Measurements from ENCODE around the gene CNTNAP4. TPM values are rescaled to one million over a fixed set of nuclear protein-coding genes. Genes with fewer than 3 reads are reported as not detected.

CNTNAP4 gene
- polyA plus RNA-seq (2013, experiment 1 of 2; ENCODE audit: insufficient read length), result not detected
- polyA plus RNA-seq (2013, experiment 2 of 2; ENCODE audit: insufficient read length), result not detected

DNA sequence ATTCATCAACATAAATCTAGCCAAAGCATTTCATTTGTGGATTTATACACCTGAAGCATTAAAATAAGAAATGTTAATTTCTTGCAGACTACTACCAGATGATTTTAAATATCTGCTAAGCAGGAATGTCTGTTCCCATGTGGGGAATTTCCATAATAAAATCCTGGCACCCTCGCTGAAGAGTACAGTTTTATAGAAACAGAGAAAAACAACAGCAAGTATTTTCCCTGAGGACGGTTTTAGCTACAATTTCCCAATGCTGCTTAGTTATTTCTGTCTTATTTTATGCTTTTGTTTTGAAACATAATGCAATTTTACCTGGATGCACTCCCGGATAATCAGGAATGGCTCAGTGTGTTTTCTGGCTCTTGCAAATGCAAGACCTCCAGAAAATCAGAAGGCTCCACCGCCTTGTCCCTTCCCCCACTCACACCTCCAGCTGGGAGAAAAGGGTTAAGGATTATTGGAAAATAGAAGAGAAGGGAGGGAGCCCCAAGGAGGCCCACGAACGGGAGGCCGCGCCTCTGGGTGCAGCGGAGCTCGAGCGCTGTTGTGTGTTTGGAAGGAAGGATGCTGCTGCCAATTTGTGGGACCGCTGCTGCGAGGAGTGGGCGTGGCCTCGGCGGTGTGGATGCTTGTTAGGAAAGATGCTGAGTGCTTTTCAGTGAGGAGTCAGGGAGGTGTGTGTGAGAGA is at the start of gene CNTNAP4:
CNTNAP4 (plus strand) TSS at position 657 of the 694 bp plus-strand sequence. CDS start 262 bp downstream, outside the sequence.
- no peak for DNase-seq

DNA sequence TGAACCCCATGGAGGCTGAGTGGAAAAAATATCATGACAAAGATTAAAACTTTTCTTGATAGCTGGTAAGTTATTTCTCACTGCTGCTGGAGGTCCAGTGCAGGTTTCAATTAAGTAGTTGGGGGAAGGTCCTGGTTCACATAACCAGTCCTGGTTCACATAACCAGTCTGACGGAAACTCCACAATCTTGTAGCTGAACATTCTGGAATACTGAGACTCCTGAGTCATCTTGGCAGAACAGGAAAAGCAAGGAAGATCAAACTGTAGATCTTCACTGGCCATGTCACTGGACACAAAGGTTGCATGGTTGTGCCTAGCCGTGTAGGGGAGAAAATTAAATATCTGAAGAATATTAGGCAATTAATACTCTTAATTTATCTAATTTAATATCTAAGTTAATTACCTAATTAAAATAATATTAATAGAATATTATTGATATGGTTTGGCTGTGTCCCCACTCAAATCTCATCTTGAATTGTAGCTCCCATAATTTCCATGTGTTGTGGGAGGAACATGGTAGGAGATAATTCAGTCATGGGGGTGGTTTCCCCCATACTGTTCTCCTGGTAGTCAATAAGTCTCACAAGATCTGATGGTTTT is 48.6 kb upstream of the CNTNAP4 start:
- DNase-seq, result no peak

DNA sequence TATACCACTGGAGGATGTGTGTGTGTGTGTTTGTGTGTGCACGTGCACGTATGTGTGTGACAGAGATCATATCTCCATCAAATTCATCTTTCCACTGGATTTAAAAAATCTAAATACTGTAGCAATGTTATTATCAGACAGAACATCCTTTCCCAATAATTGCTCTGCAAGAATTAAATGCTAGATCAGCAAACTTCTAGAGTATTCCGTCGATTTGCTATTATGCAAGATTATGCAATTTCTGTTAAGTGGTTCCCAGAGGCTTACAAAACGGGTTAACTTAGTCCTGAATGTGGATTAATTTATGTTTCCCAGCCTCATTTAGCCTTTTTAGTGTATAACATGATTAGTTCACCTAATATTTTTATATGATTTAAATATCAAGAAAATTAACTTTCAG is 44.5 kb upstream of the CNTNAP4 start:
- DNase-seq, result no peak

DNA sequence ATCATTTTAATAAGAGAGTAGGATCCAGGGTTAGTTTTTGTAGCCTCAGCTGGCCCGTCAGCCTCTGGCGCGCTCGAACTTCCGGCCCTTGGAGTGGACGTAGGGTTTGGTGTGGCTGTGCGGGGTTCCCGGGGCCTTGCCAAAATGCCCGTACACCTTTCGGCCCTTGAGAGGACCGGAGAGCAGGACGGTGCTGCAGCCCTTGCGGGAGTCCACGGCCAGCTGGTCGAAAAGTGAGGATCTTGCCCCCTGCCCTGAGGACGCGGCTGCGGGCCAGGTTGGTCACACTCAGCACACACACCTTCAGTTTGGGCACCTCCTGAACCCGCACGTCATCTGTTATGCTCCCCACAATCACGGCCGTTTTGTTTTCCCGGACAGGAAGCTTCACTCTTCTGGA is 42.2 kb upstream of the CNTNAP4 start:
- no peak for DNase-seq

GRCh38 chr16:76235426-76235825 is 41.8 kb upstream of the CNTNAP4 start:
- no peak for DNase-seq

- no peak for DNase-seq
Measured at GRCh38 chr16:76237471-76237870, 39.7 kb upstream of the CNTNAP4 start.

DNA sequence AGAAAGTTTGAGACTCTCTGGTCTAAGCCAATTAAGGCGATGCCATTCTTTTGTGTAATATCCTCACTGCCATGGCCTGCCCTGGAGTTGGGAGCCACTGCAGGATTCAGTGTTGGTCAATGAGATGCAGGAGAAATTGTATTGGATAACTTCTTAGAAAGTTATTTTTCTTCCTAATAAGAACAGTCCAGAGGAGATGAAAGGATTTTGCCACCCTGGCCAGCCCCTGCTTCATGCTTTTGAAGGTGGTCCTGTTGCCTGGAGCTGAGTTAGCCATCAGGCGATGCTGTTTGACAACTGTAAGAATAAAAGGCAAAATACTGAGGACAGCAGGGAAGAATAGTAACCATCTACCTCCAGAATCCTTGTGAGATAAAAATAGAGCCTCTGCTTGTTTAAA is 35.4 kb upstream of the CNTNAP4 start:
- no peak for DNase-seq

- DNase-seq, result no peak
Measured at GRCh38 chr16:76243620-76244019, 33.6 kb upstream of the CNTNAP4 start.

- no peak for DNase-seq
Measured at GRCh38 chr16:76246587-76246986, 30.6 kb upstream of the CNTNAP4 start.

GRCh38 chr16:76265434-76266045 is 11.7 kb upstream of the CNTNAP4 start:
- peak; percentile 36 for DNase-seq

DNA sequence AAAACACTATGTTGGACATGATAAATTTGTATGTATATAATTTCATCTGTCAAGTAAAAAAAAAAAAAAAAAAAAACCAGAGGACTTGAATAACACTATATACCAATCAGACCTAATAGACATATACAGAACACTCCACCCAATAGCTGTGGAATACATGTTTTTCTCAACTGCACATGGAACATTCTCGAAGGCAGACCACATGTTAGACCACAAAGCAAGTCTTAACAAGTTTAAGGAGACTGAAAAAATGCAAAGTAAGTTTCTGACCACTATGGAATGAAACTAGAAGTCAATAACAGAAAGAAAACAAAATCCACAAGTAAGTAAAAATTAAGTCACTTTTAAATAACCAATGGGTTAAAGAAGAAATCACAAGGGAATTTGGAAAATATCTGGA is 8.4 kb upstream of the CNTNAP4 start:
- peak; percentile 19 for DNase-seq

GRCh38 chr16:76277460-76278030 is 344 bp downstream of the CNTNAP4 start:
- DNase-seq, result no peak

- no peak for DNase-seq
Measured at GRCh38 chr16:76278086-76278485, 885 bp downstream of the CNTNAP4 start.

GRCh38 chr16:76278980-76279379 is 1.8 kb downstream of the CNTNAP4 start:
- peak; percentile 41 for DNase-seq

DNA sequence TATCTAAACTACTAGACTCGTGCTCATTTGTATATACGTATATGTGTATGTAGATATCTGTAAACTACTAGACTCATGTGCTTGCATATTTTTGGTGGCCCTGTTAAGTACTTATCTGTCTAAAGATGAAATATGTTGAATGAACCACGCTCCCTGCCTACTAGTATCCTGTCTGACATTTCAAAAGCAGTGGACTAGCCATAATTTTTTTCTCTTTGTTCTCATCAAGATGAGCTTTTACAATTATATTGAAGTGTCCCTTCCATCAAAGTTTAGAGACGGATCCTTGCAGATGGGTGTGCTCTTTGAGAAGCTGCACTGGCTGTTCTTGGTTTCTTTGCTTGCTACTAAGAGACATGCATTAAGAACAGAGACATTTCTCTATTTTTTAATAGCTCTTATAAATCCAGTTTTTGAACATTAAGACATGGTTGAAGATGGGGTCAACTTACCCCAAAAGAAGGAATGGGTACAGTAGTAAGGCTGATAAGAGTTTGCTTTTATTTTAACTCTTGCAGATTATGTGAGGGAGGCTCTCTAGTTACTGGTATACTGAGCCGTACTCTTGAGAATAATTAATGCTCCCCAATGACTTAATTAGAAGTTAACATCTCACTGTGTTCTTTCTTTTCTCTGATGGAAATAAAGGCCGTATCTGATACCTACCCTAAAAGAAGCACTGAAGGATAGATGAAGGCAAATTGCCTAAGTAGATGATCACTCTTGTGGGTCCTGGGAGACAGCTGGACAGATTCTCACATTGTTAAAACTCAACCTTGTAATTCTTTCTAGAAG is 3.4 kb downstream of the CNTNAP4 start:
- no peak for DNase-seq

GRCh38 chr16:76287466-76287865 is 10.3 kb downstream of the CNTNAP4 start:
- DNase-seq, result no peak

GRCh38 chr16:76292218-76292617 is 15.0 kb downstream of the CNTNAP4 start:
- no peak for DNase-seq

DNA sequence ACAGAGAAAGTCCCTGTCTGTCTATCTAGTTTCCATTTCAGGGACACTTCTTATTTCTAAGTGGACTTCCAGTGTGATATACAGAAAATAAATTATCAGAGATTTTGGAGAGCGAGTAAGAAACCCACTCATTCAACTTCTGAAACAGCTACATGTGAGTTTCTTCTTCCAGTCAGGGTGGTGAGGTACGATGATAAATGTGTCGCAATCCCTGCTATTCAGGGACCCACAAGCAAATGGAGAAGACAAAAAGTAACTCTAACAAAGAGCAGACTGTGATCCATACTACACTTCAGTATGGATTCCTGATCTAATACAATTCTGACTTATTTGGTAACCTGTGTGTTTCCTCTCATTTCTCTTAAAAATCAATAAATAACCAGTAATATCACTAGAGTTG is 16.8 kb downstream of the CNTNAP4 start:
- DNase-seq, result no peak

- DNase-seq, result peak; percentile 79
Measured at GRCh38 chr16:76294396-76295214, 17.4 kb downstream of the CNTNAP4 start.

DNA sequence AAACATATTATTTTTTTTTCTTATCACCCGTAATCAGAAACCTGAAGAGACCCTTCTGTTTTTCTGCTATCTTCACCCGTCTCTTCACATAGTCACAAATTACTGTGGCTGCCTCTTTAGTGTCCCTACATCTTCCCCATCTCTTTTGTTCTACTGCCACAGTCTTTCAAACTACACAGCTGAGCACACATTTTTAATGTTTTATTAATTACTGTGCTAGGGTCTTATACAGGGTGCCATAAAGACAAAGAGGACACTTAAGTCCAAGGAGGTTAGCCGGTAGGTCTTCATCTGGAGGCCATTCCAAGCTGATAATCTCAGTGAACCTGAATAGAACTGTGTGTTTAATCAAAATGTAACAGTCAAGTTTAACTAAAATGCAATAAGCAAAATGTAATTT is 20.7 kb downstream of the CNTNAP4 start:
- no peak for DNase-seq

DNA sequence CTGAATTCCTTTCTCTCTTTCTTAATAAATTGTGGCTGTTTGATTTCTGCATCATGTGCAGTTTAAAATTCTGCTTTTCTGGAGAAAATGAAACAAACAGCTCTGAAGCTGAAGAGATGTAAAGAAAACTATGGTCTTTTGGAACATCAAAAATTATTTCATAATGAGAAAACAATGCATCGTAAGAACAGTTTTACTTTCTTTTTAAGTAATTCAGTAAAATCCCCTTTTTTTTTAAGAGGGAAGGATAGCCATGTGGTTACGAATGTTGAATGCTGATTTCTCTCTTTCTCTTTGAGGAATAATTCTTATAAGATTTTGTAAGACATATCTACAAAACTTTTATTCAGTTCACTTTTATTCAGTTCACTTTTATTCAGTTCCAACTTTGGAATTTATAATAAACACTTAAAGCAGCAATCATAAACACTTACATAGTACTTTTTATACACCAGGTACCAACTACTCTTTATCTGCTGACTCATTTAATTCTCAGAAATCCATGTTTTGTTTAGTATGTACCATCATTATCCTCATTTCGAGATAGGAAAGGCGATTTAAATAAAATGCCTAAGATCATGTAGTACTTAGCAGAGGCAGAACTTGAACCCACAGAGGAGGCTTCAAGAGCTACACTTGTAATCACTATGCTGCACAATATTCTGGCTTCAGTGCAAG is 26.6 kb downstream of the CNTNAP4 start:
- DNase-seq, result no peak

Data from fibroblast of skin of back (primary cell).